Measurements from ENCODE around the gene MIEF2. TPM values are rescaled to one million over a fixed set of nuclear protein-coding genes. Genes with fewer than 3 reads are reported as not detected.
"Not testable (repeated sequence)": the region's sequence is repeated elsewhere in the genome, so short reads cannot be mapped to it uniquely, and the experiment has no call there.

The MIEF2 gene
- total RNA-seq: 13.3 TPM
- 10 to 100 TPM; 12.0 to 15.5 (median 14.1) TPM for polyA plus RNA-seq (ENCODE audit: insufficient read depth in 1 of 8, insufficient read length in 8 of 8, low replicate concordance in 1 of 8)
- long read RNA-seq, donor 1, partial matches to known transcripts: 0 of 1 reads
- long read RNA-seq, donor 1, other reads (novel, unspliced or antisense): 0 of 1 reads
- long read RNA-seq, donor 2: 0 reads
- long read RNA-seq, donor 3, transcript MIEF2-201 (4 exons, 3,364 nt): major isoform, 9 of 9 reads
- long read RNA-seq, donor 3, partial matches to known transcripts: 0 of 9 reads
- long read RNA-seq, donor 3, other reads (novel, unspliced or antisense): 0 of 9 reads
- long read RNA-seq, donor 4, partial matches to known transcripts: 0 of 1 reads
- long read RNA-seq, donor 4, other reads (novel, unspliced or antisense): 0 of 1 reads
- long read RNA-seq, donor 5, transcript MIEF2-201 (4 exons, 3,364 nt): major isoform, 11 of 19 reads
- long read RNA-seq, donor 5, partial matches to known transcripts: 7 of 19 reads
- long read RNA-seq, donor 5, other reads (novel, unspliced or antisense): 0 of 19 reads
- long read RNA-seq, donor 6, transcript MIEF2-201 (4 exons, 3,364 nt): major isoform, 9 of 13 reads
- long read RNA-seq, donor 6, partial matches to known transcripts: 0 of 13 reads
- long read RNA-seq, donor 6, other reads (novel, unspliced or antisense): 0 of 13 reads
- long read RNA-seq, donor 7, partial matches to known transcripts: 0 of 4 reads
- long read RNA-seq, donor 7, other reads (novel, unspliced or antisense): 0 of 4 reads
- long read RNA-seq, donor 8, partial matches to known transcripts: 0 of 5 reads
- long read RNA-seq, donor 8, other reads (novel, unspliced or antisense): 0 of 5 reads
- long read RNA-seq, donor 9, partial matches to known transcripts: 0 of 3 reads
- long read RNA-seq, donor 9, other reads (novel, unspliced or antisense): 0 of 3 reads
- long read RNA-seq, donor 10, partial matches to known transcripts: 0 of 2 reads
- long read RNA-seq, donor 10, other reads (novel, unspliced or antisense): 0 of 2 reads
- long read RNA-seq, donor 11, partial matches to known transcripts: 0 of 5 reads
- long read RNA-seq, donor 11, other reads (novel, unspliced or antisense): 0 of 5 reads

DNA sequence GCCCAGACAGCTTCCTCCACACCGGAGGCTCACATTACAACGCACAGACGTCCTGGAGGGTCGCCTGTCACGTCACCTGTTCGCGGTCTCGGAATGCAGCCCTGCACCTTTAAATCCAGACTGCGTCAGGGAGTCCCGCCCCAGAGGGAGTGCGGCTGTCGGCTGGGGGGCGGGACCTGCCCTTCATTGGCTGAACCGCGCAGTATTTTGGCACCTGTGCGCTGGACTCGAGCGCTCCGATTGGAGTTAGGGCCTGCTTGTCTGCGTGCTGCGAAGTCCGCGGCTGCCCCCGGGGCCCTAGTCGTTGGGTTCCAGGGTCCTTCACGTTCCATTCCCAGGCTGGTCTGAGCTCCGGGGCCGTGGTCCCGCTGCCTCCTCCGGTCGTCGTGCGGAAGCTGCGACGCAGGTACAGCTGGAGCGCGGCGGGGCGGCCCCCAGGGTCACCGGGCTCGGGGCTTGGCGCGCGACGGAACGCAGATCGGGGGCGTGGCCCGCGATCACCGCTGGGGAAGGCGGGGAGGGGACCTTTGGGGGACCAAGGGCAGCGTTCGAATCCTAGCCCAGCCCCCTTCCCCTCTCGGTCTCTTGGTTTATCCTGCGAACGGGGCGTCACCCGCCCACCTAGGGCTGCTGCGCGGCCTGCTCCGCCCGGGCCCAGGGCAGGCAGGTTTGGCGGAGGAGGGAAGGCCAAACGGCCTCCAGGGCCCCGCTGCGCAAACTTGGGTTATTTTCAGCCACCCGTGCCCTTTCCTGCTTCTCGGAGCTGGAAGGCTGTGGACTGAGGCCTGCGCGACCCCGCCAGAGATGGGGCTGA, at the start of gene MIEF2:
Gene MIEF2 (plus strand): TSS at position 331 of the 814 bp plus-strand sequence. CDS start 2,059 bp downstream, outside the sequence.
- Histone ChIP-seq H3K4me3 (ENCODE audit: low read length) (peak within 1 kb of the TSS; percentile 93), H3K9me3 (replicated peaks; ENCODE audit: control insufficient read depth, low read depth, low read length) (no peaks in the 10 kb centered on the region), H3K36me3 (ENCODE audit: control insufficient read depth, insufficient read depth, low read length) (peaks cover 41% of the 10 kb centered on the region), H3K27ac (ENCODE audit: low read length) (peak within 1 kb of the TSS; percentile 75), H3K4me1 (ENCODE audit: control insufficient read depth, insufficient read depth, low read length) (peaks cover 48% of the 10 kb centered on the region), H3K27me3 (ENCODE audit: control insufficient read depth, insufficient read depth, low read length) (no peaks in the 10 kb centered on the region)
- WGBS (ENCODE audit: insufficient coverage): under 1% methylated on average over 64 of the region's 72 CpGs
- DNase-seq: peak; percentile 98

DNA sequence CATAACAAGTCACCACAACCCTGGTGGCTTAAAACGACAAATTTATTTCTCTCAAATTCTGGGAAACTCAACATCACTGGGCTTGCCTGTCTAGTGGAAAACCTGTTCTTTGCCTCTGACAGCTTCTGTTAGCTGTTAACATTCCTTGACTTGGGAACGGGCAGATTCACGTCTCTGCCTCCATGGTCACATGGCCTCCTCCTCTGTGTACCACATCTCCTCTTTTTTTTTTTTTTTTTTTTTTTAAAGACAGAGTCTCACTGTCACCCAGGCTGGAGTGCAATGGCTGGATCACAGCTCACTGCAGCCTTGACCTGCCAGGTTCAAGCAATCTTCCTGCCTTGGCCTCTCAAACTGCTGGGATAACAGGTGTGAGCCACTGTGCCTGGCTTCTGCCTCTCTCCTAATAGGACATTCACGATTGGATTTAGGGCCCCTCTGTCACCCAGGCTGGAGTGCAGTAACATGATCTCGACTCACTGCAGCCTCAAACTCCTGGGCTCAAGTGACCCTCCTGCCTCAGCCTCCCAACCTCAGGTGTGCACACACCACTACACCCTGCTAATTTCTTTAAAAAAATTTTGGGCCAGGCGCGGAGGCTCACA, 46.7 kb upstream of the MIEF2 start:
- Histone ChIP-seq H3K27ac (ENCODE audit: low read length) (no peak overlapping the region), H3K4me3 (ENCODE audit: low read length) (no peak overlapping the region), H3K4me1 (ENCODE audit: control insufficient read depth, insufficient read depth, low read length) (peaks cover 9% of the 10 kb centered on the region), H3K9me3 (replicated peaks; ENCODE audit: control insufficient read depth, low read depth, low read length) (no peaks in the 10 kb centered on the region), H3K36me3 (ENCODE audit: control insufficient read depth, insufficient read depth, low read length) (peaks cover 21% of the 10 kb centered on the region), H3K27me3 (ENCODE audit: control insufficient read depth, insufficient read depth, low read length) (no peaks in the 10 kb centered on the region)
- DNase-seq: no peak
- 30% methylated on average over 5 of the region's 7 CpGs for WGBS (ENCODE audit: insufficient coverage)

DNA sequence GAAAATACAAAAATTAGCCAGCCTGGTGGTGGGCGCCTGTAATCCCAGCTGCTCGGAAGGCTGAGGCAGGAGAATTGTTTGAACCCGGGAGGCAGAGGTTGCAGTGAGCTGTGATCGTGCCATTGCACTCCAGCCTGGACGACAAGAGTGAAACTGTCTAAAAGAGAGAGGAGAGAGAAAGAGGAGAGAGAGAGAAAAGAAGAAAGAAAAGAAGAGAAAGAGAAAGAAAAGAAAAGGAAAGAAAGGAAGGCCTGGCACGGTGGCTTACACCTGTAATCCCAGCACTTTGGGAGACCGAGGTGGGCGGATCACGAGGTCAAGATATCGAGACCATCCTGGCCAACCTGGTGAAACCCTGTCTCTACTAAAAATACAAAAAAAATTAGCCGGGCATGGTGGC, 43.6 kb upstream of the MIEF2 start:
- not testable (repeated sequence) for H3K9me3 ChIP-seq (replicated peaks; ENCODE audit: control insufficient read depth, low read depth, low read length); H3K36me3 ChIP-seq (ENCODE audit: control insufficient read depth, insufficient read depth, low read length); H3K4me3 ChIP-seq (ENCODE audit: low read length); H3K27me3 ChIP-seq (ENCODE audit: control insufficient read depth, insufficient read depth, low read length); DNase-seq; H3K27ac ChIP-seq (ENCODE audit: low read length)
- 71% methylated on average over 10 of the region's 11 CpGs for WGBS (ENCODE audit: insufficient coverage)
- peaks cover 14% of the 10 kb centered on the region for H3K4me1 ChIP-seq (ENCODE audit: control insufficient read depth, insufficient read depth, low read length)

- 14% methylated on average over 4 of the region's 6 CpGs for WGBS (ENCODE audit: insufficient coverage)
- no peaks in the 10 kb centered on the region for H3K9me3 ChIP-seq (replicated peaks; ENCODE audit: control insufficient read depth, low read depth, low read length)
- DNase-seq: peak; percentile 80
- no peaks in the 10 kb centered on the region for H3K27me3 ChIP-seq (ENCODE audit: control insufficient read depth, insufficient read depth, low read length)
- H3K4me1 ChIP-seq (ENCODE audit: control insufficient read depth, insufficient read depth, low read length): peaks cover 14% of the 10 kb centered on the region
- H3K36me3 ChIP-seq (ENCODE audit: control insufficient read depth, insufficient read depth, low read length): no peaks in the 10 kb centered on the region
- no peak overlapping the region for H3K4me3 ChIP-seq (ENCODE audit: low read length)
- H3K27ac ChIP-seq (ENCODE audit: low read length): no peak overlapping the region
These were observed 42.9 kb upstream of the MIEF2 start for GRCh38 chr17:18217412-18218015.

GRCh38 chr17:18218756-18219415, 41.6 kb upstream of the MIEF2 start:
- no peaks in the 10 kb centered on the region for H3K36me3 ChIP-seq (ENCODE audit: control insufficient read depth, insufficient read depth, low read length)
- peak; percentile 56 for DNase-seq
- WGBS (ENCODE audit: insufficient coverage): 6% methylated on average over 2 of the region's 4 CpGs

DNA sequence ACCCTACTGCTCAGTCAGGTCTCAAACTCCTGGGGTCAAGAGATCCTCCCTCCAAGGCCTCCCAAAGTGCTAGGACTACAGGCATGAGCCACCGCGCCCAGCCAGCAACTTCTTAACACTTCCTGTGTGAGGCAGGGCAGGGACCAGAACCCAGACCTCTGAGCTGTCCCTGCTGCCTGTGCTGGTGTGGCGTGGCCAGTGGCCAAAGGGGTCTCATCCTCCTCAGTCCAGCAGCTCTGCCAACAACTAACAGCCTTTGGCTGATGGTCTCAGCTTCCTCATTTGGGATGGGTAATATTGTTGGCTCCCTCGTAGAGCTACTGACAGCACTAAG, 36.4 kb upstream of the MIEF2 start:
- Histone ChIP-seq H3K36me3 (ENCODE audit: control insufficient read depth, insufficient read depth, low read length) (no peaks in the 10 kb centered on the region), H3K4me1 (ENCODE audit: control insufficient read depth, insufficient read depth, low read length) (peaks cover 34% of the 10 kb centered on the region), H3K9me3 (replicated peaks; ENCODE audit: control insufficient read depth, low read depth, low read length) (no peaks in the 10 kb centered on the region), H3K4me3 (ENCODE audit: low read length) (no peak overlapping the region), H3K27me3 (ENCODE audit: control insufficient read depth, insufficient read depth, low read length) (no peaks in the 10 kb centered on the region), H3K27ac (ENCODE audit: low read length) (peak overlapping the region; percentile 87)
- DNase-seq: no peak
- WGBS (ENCODE audit: insufficient coverage): 57% methylated on average over 1 of the region's 4 CpGs

More at GRCh38 chr17:18218756-18219415, 41.6 kb upstream of the MIEF2 start:
- no peaks in the 10 kb centered on the region for H3K27me3 ChIP-seq (ENCODE audit: control insufficient read depth, insufficient read depth, low read length)
- no peak overlapping the region for H3K4me3 ChIP-seq (ENCODE audit: low read length)
- peaks cover 14% of the 10 kb centered on the region for H3K4me1 ChIP-seq (ENCODE audit: control insufficient read depth, insufficient read depth, low read length)
- no peaks in the 10 kb centered on the region for H3K9me3 ChIP-seq (replicated peaks; ENCODE audit: control insufficient read depth, low read depth, low read length)
- H3K27ac ChIP-seq (ENCODE audit: low read length): no peak overlapping the region

- H3K4me3 ChIP-seq (ENCODE audit: low read length): peak overlapping the region; percentile 35
- DNase-seq: peak; percentile 88
- WGBS (ENCODE audit: insufficient coverage): 20% methylated on average over 11 of the region's 23 CpGs
- no peaks in the 10 kb centered on the region for H3K27me3 ChIP-seq (ENCODE audit: control insufficient read depth, insufficient read depth, low read length)
- peak overlapping the region; percentile 87 for H3K27ac ChIP-seq (ENCODE audit: low read length)
- no peaks in the 10 kb centered on the region for H3K36me3 ChIP-seq (ENCODE audit: control insufficient read depth, insufficient read depth, low read length)
- H3K9me3 ChIP-seq (replicated peaks; ENCODE audit: control insufficient read depth, low read depth, low read length): no peaks in the 10 kb centered on the region
- peaks cover 36% of the 10 kb centered on the region for H3K4me1 ChIP-seq (ENCODE audit: control insufficient read depth, insufficient read depth, low read length)
These were observed 35.9 kb upstream of the MIEF2 start for GRCh38 chr17:18224387-18225120.

DNA sequence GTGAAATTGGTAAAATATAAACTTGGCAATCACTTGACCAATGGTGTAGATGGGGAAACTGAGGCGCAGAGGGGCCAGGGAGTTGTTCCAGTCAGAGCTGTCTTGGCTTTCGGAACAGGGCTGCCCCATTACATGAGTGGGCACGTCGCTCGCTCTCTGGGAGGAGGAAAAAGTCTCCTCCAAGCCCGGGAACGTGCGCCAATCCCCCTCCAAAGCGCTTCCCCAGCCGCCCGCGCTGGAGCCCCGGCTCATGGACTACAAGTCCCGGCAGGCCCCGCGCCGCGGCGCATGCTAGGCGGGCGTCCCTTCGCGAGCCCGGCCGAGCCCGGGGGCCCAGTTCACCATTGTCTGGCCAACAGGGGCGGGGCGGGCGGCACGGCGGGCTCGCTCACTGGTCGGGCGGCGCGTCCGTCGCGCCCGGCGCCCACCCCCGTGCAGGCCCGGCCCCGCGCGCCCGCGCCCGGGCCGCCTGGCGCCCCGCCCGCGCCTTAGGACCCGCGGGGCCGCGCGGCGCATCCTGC, 35.3 kb upstream of the MIEF2 start, which contains the start of gene LLGL1:
Gene LLGL1 (plus strand): TSS at position 515 of the 521 bp plus-strand sequence. CDS start 48 bp downstream, outside the sequence.
- H3K4me3 ChIP-seq (ENCODE audit: low read length): peak within 1 kb of the TSS; percentile 84
- peak within 1 kb of the TSS; percentile 91 for H3K27ac ChIP-seq (ENCODE audit: low read length)
- H3K9me3 ChIP-seq (replicated peaks; ENCODE audit: control insufficient read depth, low read depth, low read length): no peaks in the 10 kb centered on the region
- DNase-seq: peak; percentile 99
- no peaks in the 10 kb centered on the region for H3K27me3 ChIP-seq (ENCODE audit: control insufficient read depth, insufficient read depth, low read length)
- WGBS (ENCODE audit: insufficient coverage): under 1% methylated on average over 59 of the region's 60 CpGs
- peaks cover 43% of the 10 kb centered on the region for H3K4me1 ChIP-seq (ENCODE audit: control insufficient read depth, insufficient read depth, low read length)
- H3K36me3 ChIP-seq (ENCODE audit: control insufficient read depth, insufficient read depth, low read length): no peaks in the 10 kb centered on the region
